ENCODE measurements around the gene CCDC77. TPM values are rescaled to one million over a fixed set of nuclear protein-coding genes. Genes with fewer than 3 reads are reported as not detected.

Gene CCDC77
- total RNA-seq, 1 experiment from 2014 or later = 21.9 TPM

GRCh38 chr12:457676-458075, 56.2 kb downstream of the CCDC77 start:
- H3K18ac ChIP-seq (ENCODE audit: insufficient read length, low read depth, low read length) = no peak overlapping the region
- H3K9me3 Mint-ChIP-seq = peaks cover 7 to 18% of the 10 kb centered on the region in 2 experiments
- no peak overlapping the region for H4K5ac ChIP-seq (ENCODE audit: insufficient read length, low read depth, low read length)
- H3K27me3 Mint-ChIP-seq (ENCODE audit: low read depth) = peaks cover 51% of the 10 kb centered on the region
- H3K4me2 ChIP-seq (ENCODE audit: insufficient read depth, insufficient read length, low read length) = no peak overlapping the region
- H2BK5ac ChIP-seq (ENCODE audit: insufficient read length, low read length) = no peak overlapping the region
- H3K4me1 ChIP-seq (ENCODE audit: insufficient read depth, low read length) = no peaks in the 10 kb centered on the region
- WGBS (ENCODE audit: extremely low coverage, insufficient read length, low lambda C conversion rate) = no CpG with 5 or more reads among the region's 4 CpGs
- H2BK15ac ChIP-seq (ENCODE audit: low read depth, low read length) = no peak overlapping the region
- no peak overlapping the region for H2AK5ac ChIP-seq (ENCODE audit: insufficient read length, low read length)
- no peak overlapping the region for H2BK12ac ChIP-seq (ENCODE audit: insufficient read length, low read depth, low read length)
- no peak overlapping the region for H3T11ph ChIP-seq (ENCODE audit: low read length)
- no peak overlapping the region for H3K27ac Mint-ChIP-seq
- no peak overlapping the region for H2AFZ ChIP-seq (ENCODE audit: low read length)
- no peak overlapping the region for H3K14ac ChIP-seq (ENCODE audit: insufficient read depth, low read length)
- peaks cover 8 to 22% (median 9%) of the 10 kb centered on the region in 3 experiments; a peak in 6 of 7 replicates for H3K36me3 Mint-ChIP-seq (ENCODE audit: insufficient read depth in 1 of 3, low read depth in 3 of 3)
- peaks cover 6% of the 10 kb centered on the region; the same call in 1 of the 2 replicates for H3K27me3 ChIP-seq (ENCODE audit: insufficient read depth, low read length)
- no peak for DNase-seq
- no peak overlapping the region for H4K91ac ChIP-seq (ENCODE audit: insufficient read length, low read depth, low read length)
- no peak overlapping the region for H3K27ac ChIP-seq (ENCODE audit: insufficient read length, low read depth, low read length)
- H3K4me1 Mint-ChIP-seq = peaks cover 17 to 29% of the 10 kb centered on the region in 2 experiments
- H3K4me3 Mint-ChIP-seq = no peak overlapping the region
- no peak overlapping the region for H3K4ac ChIP-seq (ENCODE audit: low read depth, low read length)
- H2BK120ac ChIP-seq (ENCODE audit: low read depth, low read length, poor library complexity, severe bottlenecking) = no peak overlapping the region
- peaks cover 12% of the 10 kb centered on the region for H3K23me2 ChIP-seq (ENCODE audit: insufficient read length, low read depth, low read length, poor library complexity, severe bottlenecking)
- no peaks in the 10 kb centered on the region for H3K79me1 ChIP-seq (ENCODE audit: insufficient read depth, low read depth, low read length, poor library complexity, severe bottlenecking)
- no peak overlapping the region for H3K23ac ChIP-seq (ENCODE audit: insufficient read length, low read depth, low read length)
- no peak overlapping the region for H3K9ac ChIP-seq (ENCODE audit: extremely low read depth, insufficient read length, low read length)
- H3K79me2 ChIP-seq (ENCODE audit: insufficient read depth, low read length) = no peaks in the 10 kb centered on the region
- no peaks in the 10 kb centered on the region for H4K20me1 ChIP-seq (ENCODE audit: control insufficient read depth, insufficient read depth, insufficient read length)
- H4K8ac ChIP-seq (replicated peaks; ENCODE audit: insufficient read length, low read depth, low read length) = no peak overlapping the region
- no peak overlapping the region for H3K56ac ChIP-seq (ENCODE audit: insufficient read length, low read depth, low read length)
- TF ChIP-seq, protein P1, sequence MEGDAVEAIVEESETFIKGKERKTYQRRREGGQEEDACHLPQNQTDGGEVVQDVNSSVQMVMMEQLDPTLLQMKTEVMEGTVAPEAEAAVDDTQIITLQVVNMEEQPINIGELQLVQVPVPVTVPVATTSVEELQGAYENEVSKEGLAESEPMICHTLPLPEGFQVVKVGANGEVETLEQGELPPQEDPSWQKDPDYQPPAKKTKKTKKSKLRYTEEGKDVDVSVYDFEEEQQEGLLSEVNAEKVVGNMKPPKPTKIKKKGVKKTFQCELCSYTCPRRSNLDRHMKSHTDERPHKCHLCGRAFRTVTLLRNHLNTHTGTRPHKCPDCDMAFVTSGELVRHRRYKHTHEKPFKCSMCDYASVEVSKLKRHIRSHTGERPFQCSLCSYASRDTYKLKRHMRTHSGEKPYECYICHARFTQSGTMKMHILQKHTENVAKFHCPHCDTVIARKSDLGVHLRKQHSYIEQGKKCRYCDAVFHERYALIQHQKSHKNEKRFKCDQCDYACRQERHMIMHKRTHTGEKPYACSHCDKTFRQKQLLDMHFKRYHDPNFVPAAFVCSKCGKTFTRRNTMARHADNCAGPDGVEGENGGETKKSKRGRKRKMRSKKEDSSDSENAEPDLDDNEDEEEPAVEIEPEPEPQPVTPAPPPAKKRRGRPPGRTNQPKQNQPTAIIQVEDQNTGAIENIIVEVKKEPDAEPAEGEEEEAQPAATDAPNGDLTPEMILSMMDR (conservative IDR thresholded peaks at IDR 0.05) = no peak
- H3K9me3 ChIP-seq (ENCODE audit: control insufficient read depth, low read depth, low read length) = no peaks in the 10 kb centered on the region
- H2BK20ac ChIP-seq (ENCODE audit: low read depth, low read length, poor library complexity, severe bottlenecking) = no peak overlapping the region

All from H9 (cell line).